HG03196 (cell line): ENCODE results near the gene AFAP1.

Experiments used
- ATAC-seq: cut with Tn5 transposase; IDR thresholded peaks from one replicate; pipeline ENCODE4 v1.9.1; 2021; ENCODE audit not compliant: unreplicated experiment

The AFAP1 gene

DNA sequence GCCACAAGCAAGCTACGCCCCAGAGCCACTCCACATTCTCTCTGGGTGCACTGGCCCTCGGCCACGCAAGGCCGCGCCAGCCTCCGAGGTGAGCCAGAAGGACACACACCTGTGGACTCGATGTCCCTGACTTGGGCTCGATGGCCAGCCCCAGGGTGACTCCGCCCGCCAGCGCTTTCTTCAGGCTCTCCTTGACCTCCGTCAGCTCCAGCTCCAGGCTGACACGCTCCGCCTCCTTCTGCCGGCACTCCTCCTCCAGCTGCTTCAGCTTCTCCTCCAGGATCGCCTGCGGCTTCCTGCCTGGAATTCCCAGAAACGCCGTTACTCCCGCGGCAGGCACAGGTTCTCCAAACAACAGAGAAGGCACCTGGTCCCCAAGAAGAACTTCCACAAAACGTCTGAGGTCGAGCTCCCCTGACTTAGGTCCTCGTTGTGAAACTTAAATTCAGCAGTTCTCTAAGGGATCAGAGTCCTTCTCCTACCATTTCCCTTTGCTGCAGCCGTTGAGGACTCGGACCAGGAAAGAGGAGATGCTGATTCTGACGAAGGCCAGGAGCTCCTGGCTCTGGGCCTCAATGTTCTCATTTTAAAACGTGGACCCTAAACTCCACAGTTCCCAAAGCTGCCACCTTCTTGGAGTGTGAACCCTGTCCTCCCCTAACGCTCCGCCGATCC lies 166.8 kb downstream of the AFAP1 start:
- no peak for ATAC-seq

DNA sequence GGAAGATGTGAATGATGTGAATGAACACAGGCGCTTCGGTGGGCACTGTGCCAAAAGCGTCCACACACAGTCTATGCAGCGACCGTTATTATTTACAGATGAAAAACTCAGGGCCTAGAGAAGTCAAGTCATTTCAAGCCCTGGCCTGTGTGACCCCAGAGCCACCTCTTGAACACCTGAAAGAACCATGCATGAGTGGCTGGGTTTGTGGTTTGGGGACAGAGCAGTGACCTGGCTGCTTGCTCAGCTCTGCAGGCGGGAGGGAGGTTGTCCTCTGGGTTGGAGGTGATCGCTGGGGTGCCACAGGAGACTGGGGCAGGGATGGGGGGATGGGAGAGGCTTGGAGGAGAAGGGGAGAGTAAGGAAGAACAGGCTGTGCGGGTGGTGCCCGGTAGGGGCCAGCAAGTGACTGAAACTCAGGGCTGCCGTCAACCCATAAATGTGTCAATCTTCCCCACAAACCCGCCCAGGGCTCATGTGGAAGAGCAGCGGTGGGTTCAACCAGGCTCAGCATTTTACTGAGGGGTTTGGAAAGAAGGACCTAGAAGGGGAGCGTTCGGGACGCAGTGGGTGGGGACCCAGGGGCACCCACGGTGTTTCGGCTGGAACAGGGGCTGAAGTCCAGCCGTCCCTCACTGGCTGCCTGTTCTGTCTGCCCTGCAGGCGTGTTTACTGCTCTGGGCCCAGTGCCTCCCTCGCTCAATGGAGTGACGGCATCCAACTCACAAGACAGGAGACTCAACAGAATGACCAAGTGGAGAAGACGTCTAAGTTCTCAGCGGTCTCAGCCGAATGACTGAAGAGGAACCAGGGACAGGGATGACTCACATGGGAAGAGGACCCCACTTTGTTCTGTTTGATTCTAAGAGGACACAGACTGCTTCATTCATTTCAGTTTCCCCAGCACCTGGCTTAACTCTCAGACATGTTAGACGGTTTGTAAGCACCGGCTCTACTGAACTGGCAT lies 167.8 kb downstream of the AFAP1 start:
- peak; percentile 86 for ATAC-seq

DNA sequence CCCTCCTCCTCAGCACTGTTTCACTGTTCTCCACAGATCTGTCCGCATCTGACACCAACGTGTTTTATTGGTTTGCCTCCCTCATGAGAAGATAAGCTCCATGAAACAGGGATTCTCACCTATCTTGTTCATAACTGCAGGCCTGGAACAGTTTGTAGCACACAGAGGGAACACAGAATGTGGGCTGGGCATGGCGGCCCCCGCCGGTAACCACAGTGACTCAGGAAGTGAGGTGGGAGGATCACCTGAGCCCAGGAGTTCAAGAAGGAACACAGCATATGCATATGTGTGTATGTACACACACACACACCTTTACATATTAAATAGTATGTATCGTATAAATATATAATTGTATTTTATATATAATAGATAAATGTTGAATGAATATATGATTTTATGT lies 168.6 kb downstream of the AFAP1 start:
- no peak for ATAC-seq

DNA sequence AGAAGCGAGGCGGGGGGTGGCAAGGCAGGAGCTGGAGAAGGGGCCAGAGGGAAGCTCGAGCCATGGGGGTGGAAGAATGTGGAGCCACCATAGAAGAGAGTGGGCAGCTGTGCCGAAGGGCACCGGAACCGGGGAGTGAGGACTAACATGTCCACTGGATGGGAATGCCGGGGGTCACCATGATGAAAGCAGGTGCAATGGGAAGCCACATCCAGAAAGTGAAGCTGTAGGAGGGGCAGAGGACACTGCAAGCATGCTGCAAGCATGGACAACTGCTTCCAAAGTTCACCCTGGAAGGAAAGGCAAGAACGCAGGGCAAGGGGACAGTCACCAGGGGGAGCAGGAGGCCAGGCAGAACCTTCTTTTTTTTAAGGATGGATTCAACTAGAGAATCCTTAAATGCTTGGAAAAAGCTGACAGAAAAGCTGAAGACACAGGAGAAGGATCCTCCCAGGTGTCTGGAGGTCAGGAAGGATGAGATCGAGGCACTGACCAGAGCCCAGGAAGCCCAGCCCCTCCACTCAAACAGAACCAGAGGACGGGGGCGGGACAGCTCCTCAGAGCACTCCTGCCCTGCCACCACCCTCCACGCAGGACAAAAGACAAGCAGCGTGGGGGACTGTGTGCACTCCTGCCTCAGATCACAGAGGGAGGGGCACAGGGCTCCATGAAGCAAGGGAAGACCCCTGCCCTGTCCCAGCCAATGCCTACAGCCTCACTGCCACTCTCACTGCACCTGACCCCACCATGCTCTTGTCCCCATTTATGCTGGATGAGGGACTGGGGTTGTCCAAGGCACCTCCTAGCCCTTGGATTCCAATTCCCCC lies 169.2 kb downstream of the AFAP1 start:
- ATAC-seq: no peak

DNA sequence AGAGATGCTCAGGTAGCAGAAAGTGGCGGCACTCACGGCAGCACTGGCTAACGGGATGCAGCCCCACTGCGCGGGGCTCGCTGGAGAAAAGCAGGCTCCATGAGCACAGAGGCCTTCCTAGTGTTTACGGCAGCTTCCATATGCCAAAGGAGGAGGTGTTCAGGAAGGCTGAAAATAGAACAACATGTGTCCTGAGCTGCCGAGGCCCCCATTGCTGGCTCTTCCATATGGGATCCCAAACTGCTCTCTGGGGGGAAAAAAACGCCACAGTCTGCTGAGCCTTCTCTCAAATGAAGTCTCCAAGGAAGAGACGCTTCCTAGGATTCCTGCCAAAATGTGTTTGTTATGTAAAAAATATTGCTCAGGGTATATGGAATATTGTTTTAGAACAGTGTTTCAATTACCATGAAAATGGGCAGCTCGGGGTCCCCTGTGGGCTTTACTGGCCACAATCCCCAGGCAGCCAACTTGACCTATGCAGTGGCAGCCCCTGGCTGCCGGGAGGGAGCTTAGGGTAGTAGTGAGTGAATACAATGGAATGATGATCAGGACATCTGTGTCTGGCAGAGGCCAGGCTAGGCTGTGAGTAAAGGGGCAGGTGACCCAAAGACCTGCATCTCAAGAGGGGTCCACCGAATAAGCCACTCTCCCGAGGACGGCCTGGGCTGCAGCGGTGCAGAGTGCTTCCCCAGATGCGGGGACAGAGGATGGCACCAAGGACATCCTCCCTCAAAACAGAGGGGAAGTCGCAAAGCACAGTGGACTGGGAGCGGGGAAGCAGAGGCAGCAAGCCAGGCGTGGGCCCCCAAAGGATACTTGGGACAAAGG lies 170.1 kb downstream of the AFAP1 start:
- no peak for ATAC-seq

DNA sequence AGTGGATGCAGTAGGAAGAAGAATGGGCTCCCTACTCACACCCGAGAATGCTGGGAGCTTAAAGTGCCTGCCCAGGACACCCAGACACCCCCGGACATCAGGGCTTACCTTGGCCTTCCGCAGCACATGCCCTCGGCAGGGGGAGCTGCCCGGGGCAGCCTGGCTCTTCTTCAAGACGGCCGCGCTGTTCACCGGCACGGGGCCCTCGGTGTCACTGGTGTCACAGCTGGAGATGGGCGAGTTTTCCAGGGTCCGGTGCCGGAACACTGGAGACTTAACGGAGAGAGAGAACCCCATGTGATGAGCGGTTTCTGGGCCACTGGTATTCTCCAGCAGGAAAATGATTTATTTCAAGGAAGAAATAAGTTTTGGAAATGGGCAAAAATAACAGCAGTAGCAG lies 170.9 kb downstream of the AFAP1 start:
- no peak for ATAC-seq

DNA sequence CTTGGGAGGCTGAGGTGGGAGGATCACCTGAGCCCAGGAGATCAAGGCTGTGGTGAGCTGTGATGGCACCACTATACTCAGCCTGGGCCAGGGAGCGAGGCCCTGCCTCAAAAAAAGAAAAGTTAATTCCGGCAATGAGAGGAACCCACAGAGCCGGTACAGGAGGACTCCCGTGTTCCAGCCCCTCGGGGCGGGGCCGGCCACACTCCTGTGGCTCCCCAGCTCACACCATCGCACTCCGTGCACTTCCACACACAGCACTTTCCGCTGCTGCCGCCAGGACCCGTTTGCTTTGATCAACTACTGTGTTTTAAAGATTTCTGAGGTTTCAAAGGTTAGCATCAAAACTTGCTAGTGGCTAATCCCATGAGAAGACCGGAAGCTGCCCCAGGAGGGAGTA lies 171.7 kb downstream of the AFAP1 start:
- ATAC-seq: no peak

DNA sequence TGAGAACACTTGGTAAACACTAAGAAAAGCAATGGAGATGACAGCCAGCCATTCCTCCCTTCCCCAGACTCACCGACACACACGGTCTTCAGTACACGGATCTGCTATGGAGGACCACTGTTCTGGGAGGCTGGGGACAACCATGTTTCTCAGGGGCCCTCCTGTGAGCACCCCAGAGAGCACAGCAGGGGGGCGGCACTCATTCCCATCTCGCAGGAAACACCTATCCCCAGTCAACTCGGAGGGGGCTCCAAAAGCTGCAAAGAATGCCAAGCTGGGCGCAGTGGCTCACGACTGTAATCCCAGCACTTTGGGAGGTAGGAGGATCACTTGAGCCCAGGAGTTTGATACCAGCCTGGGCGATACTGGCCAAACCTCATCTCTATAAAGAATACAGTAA lies 172.1 kb downstream of the AFAP1 start:
- no peak for ATAC-seq

DNA sequence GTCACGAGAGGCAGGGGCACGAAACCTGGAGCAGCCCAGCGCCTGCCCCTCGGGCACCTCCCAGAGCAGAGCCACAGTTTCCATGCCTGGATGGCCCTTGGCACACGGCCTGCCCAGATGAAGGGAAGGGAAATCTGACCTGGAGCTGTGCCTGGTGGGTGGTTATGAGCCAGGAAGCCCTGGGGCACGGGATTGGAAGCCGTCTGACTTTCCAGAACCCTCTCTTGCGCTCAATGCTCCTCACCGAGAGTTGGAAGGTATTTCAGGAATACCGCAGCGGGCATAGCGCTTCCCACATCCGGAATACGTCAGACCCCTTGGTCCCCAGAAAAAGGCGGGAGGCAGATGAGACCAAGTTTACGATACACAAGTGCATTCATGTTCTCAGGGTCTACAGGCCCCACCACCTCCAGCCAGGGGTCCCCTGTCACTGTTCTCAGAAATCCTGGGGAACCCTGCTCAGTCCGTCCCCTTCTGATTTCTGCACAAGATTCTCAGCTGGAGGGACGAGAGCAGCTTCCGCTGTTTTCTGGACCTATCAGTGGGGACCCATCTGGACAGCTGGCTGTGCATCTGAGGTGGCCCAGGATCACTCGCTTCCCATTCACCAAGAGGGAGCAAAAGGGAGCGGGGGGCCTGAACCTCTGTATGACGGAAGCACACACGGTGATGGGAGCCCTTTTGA lies 172.9 kb downstream of the AFAP1 start:
- ATAC-seq: no peak

DNA sequence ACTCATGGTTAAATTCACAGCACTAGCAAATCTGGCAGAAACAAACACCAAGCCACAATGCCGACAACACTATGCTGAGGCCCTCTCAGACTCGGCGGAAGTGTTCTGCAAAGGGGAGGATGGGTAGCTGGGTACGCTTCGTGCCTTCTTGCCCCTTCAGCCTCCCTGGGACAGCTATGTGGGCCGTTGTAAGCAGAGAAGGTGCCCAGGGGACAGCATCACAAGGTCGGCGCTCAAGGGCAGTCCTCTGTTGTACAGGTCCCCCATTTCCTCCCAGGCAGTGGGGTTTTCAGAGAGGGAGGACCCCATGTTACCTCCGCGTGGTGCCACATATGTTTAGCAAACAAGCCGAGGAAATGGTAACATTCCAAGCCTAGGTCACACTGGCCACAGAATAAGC lies 173.6 kb downstream of the AFAP1 start:
- ATAC-seq: no peak

DNA sequence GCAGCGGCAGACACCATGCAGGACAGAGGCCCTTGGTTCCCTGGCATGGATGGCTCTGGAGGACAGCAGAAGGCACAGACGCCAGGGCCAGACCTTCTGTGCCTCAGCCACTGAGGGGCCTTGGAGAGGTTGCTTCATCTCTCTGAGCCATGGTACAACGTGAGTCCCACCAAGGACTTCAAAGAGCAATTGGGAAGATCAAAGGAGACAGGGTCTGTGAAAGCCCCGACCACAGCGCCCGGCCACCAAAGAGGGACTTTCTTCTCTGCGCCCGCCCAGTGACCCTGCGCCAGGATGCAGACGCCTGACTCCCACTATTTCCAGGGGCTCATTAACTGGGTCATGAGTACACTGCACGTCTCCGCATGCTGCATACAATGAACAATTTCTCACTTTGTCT lies 174.0 kb downstream of the AFAP1 start:
- ATAC-seq: no peak

DNA sequence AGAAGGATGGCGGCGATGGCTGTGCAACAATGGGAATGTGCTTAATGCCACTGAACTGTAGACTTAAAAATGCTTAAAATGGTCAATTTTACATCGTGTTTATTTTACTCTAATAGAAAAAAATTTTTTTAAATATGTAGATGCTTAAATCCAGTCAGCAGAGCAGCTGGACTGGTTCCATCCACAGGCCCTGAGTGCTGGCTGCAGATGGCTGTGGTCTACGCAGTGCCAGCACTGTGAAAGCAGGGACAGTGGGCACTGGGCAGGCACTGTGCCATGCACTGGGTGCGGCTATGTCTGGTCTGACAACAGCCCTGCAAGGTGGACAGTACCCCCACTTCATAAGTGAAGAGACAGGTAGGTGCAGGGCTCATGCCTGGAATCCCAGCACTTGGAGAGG lies 175.2 kb downstream of the AFAP1 start:
- no peak for ATAC-seq

DNA sequence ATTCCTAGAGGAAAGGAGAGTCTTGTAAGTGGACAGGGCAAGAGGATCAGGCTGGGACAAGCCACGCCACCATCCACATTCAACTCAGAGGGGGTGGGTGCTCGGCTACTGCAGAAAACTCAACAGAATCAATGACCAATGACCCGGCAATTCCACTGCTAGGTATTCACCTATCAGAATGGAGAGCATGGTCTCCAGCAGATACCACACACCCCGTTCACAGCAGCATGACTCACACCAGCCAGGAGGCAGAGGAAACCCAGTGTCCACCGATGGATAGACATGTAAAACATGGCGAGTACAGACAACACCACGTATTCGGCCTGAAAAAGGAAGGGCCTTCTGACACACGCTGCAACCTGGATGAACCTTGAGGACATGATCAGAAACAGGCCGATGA lies 175.9 kb downstream of the AFAP1 start:
- no peak for ATAC-seq

DNA sequence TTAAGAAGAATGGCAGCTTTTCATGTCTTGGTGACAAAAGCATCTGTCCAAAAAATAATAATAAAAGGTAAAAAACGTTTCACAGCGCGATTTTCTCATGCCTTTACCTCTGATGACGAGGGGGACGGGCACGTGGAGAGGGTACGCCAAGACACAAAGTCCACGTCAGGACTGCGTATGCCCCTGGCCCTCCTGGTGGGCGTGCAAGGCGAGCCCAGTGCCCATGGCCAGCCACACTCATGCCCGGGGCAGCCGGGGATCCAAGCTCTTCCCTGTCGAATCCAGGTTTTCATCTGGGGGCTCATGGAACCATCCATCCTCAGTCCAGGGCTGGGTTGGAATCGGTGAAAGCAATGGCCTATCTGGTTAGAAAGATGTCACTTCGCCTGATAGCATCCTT lies 176.6 kb downstream of the AFAP1 start:
- no peak for ATAC-seq

DNA sequence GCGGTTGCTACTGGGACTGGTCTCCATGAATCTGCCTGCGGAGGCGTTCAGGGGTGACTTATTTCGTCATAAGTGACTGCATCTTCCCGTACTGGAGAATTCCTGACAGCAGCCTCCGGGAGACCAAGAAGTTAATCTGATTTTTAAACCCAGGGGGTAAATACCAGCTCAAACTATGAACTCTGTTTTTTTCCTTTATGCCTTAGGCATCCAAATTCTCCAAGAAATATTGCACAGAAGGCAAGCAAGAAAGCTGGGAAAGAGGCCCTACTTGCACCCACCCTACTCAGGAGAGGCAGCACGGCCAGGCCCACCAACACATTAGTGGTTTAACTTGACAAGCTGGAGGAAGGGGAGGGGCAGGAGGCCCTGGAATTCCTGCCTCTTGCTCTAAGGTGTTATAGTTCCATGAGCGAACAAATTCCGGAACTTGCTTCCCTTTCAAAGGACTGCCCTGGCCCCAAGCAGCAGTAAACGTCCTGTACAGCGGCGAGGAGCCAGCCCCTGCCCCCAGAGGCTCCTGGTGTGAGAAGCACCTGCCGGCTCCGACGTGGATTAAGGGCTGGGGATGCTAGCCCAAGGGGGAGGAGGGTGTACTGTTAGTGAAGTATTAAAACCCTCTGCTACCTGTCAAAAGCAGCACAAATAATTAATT lies 177.2 kb downstream of the AFAP1 start:
- ATAC-seq: no peak

DNA sequence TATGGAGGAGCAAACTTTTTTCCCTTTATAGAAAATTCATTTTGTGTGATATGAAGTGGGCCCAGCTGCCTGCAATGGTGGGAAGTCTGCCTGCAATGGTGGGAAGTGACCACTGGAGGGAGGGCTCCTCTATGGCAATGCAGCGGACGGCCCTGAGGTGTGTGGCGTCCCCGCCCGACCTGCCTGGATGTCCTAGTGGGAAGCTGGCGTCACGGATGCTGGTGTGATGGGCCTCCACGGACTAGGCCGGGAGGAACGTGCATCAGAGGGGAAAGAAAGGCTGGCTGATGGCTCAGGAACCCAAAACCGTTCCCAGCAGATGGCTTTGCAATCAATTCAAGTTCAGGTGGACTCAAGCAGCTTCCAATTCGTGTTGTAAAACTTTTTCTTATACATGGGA lies 177.9 kb downstream of the AFAP1 start:
- ATAC-seq: peak; percentile 77

DNA sequence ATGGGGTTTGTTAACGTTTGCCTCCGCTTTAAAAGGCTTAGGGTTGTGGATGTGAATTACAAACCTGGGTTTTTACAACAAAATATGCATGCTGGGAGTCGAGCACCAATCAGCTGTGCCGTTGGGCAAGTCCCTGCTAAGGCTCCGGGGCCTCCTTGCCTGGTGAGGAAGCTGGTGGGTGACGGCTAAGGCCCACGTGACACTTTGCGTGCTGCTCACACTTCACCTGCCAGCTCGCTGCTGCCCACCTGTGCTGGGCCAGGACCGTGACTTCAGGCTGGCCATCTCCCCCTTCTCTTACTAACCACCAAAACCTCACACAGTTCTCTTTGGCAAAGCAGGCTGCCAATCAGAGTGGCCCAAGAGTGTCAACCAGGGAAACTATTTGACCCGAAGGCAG lies 178.3 kb downstream of the AFAP1 start:
- no peak for ATAC-seq

DNA sequence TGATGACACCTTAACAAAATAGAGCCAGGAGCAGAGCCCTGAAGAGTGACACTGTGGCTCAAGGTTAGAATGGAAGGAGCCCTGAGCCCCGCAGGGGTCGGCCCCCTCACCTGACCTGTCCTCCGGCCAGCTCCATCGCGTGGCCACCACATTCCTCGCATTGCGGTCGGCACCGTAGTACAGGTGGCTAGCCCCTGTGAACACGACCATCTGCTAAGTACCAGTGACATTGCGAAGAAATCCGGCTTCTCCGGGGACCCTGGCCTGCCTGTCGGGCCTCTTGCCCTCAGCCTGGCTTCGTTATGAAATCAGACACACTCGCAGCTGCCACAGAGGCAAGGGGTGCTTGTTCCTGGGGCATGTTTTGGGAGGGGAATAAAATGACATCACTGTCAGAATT lies 179.0 kb downstream of the AFAP1 start:
- ATAC-seq: no peak

DNA sequence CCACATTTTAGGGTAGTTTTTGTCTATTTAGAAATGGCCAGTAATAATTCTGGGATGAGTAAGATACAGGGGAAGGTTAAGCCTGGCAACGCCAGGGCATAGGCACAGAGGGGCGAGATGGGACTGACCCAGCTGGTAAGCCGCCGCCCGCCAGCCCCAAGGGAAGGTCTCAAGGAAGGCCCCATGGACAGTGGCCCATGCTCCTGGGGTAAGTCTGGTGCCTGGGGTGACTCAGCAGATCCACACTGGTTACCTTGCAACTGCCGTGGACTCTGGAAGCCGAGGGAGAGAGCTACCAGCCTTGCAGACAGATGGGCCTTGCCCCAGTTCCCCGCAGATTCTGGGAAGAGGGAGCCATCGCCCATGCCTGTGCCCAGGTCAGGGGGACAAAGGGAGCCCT lies 179.4 kb downstream of the AFAP1 start:
- ATAC-seq: no peak

DNA sequence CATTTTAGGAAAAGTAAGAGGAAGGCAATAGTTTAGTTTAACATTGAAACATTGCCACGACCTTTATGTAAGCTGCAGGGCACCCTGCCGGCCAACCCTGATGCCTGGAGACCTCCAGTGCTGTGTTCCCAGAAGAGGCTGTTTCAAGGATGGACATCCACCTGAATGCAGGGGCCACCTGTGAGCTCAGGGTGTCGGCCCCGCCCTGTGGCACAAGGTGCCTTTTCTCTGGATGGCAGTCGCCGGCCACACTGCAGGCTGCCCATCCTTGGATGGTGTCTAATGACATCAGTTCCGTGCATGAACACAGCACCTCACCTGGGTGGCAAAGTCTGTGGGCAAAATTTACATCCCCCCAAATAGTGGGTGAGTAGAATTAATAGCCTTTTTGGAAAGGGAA lies 180.0 kb downstream of the AFAP1 start:
- ATAC-seq: no peak
